PC-3 (cell line): ENCODE measurements around the gene CEP78. TPM values are rescaled to one million over a fixed set of nuclear protein-coding genes. Genes with fewer than 3 reads are reported as not detected.

Source experiments
- ATAC-seq: fragments of 200-7000 bp; cut with Tn5 transposase; 2 replicates; pipeline ENCODE4 v1.9.1; 2020; ENCODE audit warnings: mild to moderate bottlenecking, moderate library complexity
- BruUV-seq: library from RNA; stranded (reverse); fragments of 400-500 nt; replicated peaks from 2 replicates; lab custom pipeline; 2021; lab: Mats Ljungman, UMichigan
- CTCF ChIA-PET: fragments of 300-600 bp; sonication (Branson Sonifier 250); formaldehyde crosslinking; loops from one replicate; lab custom pipeline; 2022; ENCODE audit warnings: antibody characterized with exemption; lab: Charles Lee
- POLR2A ChIA-PET: fragments of 300-600 bp; sonication (Branson Sonifier 250); formaldehyde crosslinking; loops from one replicate; lab custom pipeline; 2022; ENCODE audit warnings: antibody characterized with exemption; ENCODE audit not compliant: unreplicated experiment; lab: Charles Lee
- DNase-seq: peaks from one replicate; pipeline ENCODE4 v3.0.0-alpha.2; 2015
- H2AFZ ChIP-seq: fragments of 300-600 bp; sonication (generic); 2 replicates; pipeline ENCODE4 v1.6.0; 2016; ENCODE audit warnings: antibody characterized with exemption, low read length
- H3F3A ChIP-seq: fragments of 300-600 bp; sonication (generic); one replicate; pipeline ENCODE4 v1.6.0; 2017; ENCODE audit warnings: antibody characterized with exemption, low read length, control low read depth, mild to moderate bottlenecking; ENCODE audit not compliant: unreplicated experiment
- H3K27ac ChIP-seq: fragments of 300-600 bp; sonication (generic); 2 replicates; pipeline ENCODE4 v1.5.1; 2016; ENCODE audit warnings: mild to moderate bottlenecking, low read length
- H3K27me3 ChIP-seq: fragments of 300-600 bp; sonication (generic); 2 replicates; pipeline ENCODE4 v1.6.1; 2016; ENCODE audit warnings: low read length, mixed read lengths
- H3K36me3 ChIP-seq: fragments of 300-600 bp; sonication (generic); 2 replicates; pipeline ENCODE4 v1.6.1; 2016; ENCODE audit warnings: low read depth, mixed run types, low read length, mixed read lengths
- H3K4me1 ChIP-seq: fragments of 300-600 bp; sonication (generic); 2 replicates; pipeline ENCODE4 v1.5.1; 2016; ENCODE audit warnings: low read length; ENCODE audit not compliant: insufficient read depth
- H3K4me2 ChIP-seq: fragments of 300-600 bp; sonication (generic); 2 replicates; pipeline ENCODE4 v1.6.0; 2016; ENCODE audit warnings: low read length
- H3K4me3 ChIP-seq: fragments of 300-600 bp; sonication (generic); 2 replicates; pipeline ENCODE4 v1.5.1; 2016; ENCODE audit warnings: mild to moderate bottlenecking, low read length, mixed read lengths
- H3K79me2 ChIP-seq: fragments of 300-600 bp; sonication (generic); 2 replicates; pipeline ENCODE4 v1.6.1; 2017; ENCODE audit warnings: low read length, mixed read lengths
- H3K9ac ChIP-seq: fragments of 300-600 bp; sonication (generic); 2 replicates; pipeline ENCODE4 v1.6.0; 2016; ENCODE audit warnings: mild to moderate bottlenecking, low read length
- H3K9me2 ChIP-seq: fragments of 300-600 bp; sonication (generic); replicated peaks from 2 replicates; pipeline ENCODE4 v1.6.1; 2016; ENCODE audit warnings: mixed run types, low read length, mixed read lengths
- H3K9me3 ChIP-seq: fragments of 300-600 bp; sonication (generic); 2 replicates; pipeline ENCODE4 v1.6.1; 2016; ENCODE audit warnings: low read length, mixed read lengths
- H4K20me1 ChIP-seq: fragments of 300-600 bp; sonication (generic); 2 replicates; pipeline ENCODE4 v1.6.1; 2016; ENCODE audit warnings: low read length, mixed read lengths
- EZH2 ChIP-seq: fragments of 300-600 bp; sonication (generic); IDR thresholded peaks from one replicate; pipeline ENCODE4 v1.6.1; 2017; ENCODE audit warnings: antibody characterized with exemption, mild to moderate bottlenecking, low read length; ENCODE audit not compliant: unreplicated experiment
- EZH2phosphoT487 ChIP-seq: fragments of 300-600 bp; sonication (generic); IDR thresholded peaks from 2 replicates; pipeline ENCODE4 v1.6.1; 2018; ENCODE audit warnings: mild to moderate bottlenecking, antibody characterized with exemption, low read length, borderline replicate concordance
- intact Hi-C: fragments of 100-400 bp; cut with micrococcal nuclease; formaldehyde crosslinking; loops from 2 replicates; pipeline ENCODE4 v1.9.0; 2023
- total RNA-seq: library from RNA; depleted of rRNA; stranded (reverse); fragments of >200 nt; gene quantifications from 2 replicates; pipeline ENCODE4 v1.2.3, GENCODE V29; 2014
- TF ChIP-seq, protein P1 (sequence below): fragments of 300-600 bp; sonication (generic); conservative IDR thresholded peaks from 2 replicates; pipeline ENCODE4 v1.5.1; 2017; ENCODE audit warnings: antibody characterized with exemption, low read depth, mild to moderate bottlenecking, low read length

The CEP78 gene
- total RNA-seq, 1 experiment from 2014 or later, result 52.5 TPM

DNA sequence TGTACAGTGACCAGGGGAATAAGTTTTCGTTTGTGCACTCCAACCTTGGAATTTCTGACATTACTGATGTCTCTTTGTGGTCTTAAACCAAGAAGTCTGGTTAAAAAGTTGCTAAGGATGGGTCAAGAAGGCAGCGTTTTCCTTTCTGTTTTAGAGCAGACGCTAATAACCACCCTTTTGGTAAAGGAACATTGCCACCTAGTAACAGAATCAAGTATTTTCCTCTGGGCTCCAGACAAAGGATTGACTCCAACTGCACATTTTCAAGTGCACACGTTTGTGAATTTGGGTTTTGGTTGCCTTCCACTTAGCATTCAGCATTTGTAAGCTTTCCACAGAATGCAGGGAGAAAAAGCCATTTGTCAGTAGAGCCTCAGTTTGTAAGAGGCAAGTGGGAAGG is 22.2 kb upstream of the CEP78 start:
- Histone ChIP-seq H3K27ac (no peak overlapping the region), H3K4me3 (no peak overlapping the region), H3F3A (no peaks in the 10 kb centered on the region), H2AFZ (peak overlapping the region; percentile 45; the same call in 1 of the 2 replicates), H4K20me1 (no peaks in the 10 kb centered on the region), H3K9me3 (no peaks in the 10 kb centered on the region), H3K79me2 (no peaks in the 10 kb centered on the region), H3K36me3 (no peaks in the 10 kb centered on the region), H3K9me2 (no peaks in the 10 kb centered on the region), H3K4me2 (no peak overlapping the region), H3K27me3 (no peaks in the 10 kb centered on the region), H3K4me1 (no peaks in the 10 kb centered on the region), H3K9ac (no peak overlapping the region)
- DNase-seq (peak; percentile 18), ATAC-seq (no peak)
- no TSS peak for BruUV-seq
- ChIA-PET POLR2A (no interaction called here), CTCF (no interaction called here)
- intact Hi-C loops, result loop anchor here (10.0 kb wide), 1 partner anchor 179 kb away; the partner anchor contains the start of gene GNAQ
- TF ChIP-seq EZH2phosphoT487 (no peak), EZH2 (no peak)
- TF ChIP-seq, protein P1, sequence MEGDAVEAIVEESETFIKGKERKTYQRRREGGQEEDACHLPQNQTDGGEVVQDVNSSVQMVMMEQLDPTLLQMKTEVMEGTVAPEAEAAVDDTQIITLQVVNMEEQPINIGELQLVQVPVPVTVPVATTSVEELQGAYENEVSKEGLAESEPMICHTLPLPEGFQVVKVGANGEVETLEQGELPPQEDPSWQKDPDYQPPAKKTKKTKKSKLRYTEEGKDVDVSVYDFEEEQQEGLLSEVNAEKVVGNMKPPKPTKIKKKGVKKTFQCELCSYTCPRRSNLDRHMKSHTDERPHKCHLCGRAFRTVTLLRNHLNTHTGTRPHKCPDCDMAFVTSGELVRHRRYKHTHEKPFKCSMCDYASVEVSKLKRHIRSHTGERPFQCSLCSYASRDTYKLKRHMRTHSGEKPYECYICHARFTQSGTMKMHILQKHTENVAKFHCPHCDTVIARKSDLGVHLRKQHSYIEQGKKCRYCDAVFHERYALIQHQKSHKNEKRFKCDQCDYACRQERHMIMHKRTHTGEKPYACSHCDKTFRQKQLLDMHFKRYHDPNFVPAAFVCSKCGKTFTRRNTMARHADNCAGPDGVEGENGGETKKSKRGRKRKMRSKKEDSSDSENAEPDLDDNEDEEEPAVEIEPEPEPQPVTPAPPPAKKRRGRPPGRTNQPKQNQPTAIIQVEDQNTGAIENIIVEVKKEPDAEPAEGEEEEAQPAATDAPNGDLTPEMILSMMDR, result peak; percentile 44

DNA sequence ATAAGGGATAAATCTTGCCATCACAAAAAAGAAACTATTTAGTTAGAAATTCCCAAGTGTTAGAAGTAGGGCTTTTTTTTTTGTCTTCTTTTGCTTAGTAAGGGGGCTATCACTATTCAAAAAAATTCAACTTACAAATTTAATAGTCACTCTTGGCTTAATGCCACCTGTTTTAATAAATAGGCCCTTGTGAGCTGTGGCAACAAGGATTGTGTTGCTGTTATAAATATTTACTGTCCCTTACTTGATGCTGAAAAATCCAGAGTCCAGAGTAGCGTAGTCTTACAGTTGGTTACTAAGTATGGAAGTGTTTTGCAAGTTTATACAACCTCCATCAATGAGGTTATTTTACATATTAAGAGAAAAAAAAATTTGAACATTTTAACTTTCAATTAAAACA is 21.4 kb upstream of the CEP78 start:
- BruUV-seq, result no TSS peak
- DNase-seq, result no peak
- H3K9me3 ChIP-seq, result no peaks in the 10 kb centered on the region

DNA sequence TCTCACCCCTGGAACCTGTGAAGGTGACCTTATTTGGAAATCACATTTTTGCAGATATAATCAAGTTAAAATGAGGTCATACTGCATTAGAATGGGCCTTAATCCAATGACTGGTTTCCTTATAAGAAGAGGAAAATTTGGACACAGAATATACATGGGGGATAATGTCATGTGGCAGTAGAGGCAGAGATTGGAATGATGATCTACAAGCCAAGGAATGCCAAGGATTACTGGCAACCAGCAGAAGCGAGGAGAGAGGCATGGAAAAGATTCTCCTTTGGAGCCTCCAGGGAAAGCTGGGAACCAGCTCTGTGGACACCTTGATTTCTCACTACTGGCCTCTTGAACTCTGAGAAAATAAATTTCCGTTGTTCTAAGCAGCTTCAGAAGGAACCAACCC is 20.2 kb upstream of the CEP78 start:
- no peaks in the 10 kb centered on the region for H3K9me2 ChIP-seq
- H3K9me3 ChIP-seq, result no peaks in the 10 kb centered on the region
- no peak overlapping the region for H3K9ac ChIP-seq
- no peaks in the 10 kb centered on the region for H4K20me1 ChIP-seq
- DNase-seq (no peak), ATAC-seq (no peak)
- intact Hi-C loops, result loop anchor here (10.0 kb wide), 1 partner anchor 181 kb away; the partner anchor contains the start of gene GNAQ
- no peaks in the 10 kb centered on the region for H3F3A ChIP-seq
- no peaks in the 10 kb centered on the region for H3K27me3 ChIP-seq
- H3K4me2 ChIP-seq, result no peak overlapping the region
- ChIA-PET CTCF (no interaction called here), POLR2A (no interaction called here)
- H3K4me3 ChIP-seq, result no peak overlapping the region
- TF ChIP-seq EZH2phosphoT487 (no peak), EZH2 (no peak)
- TF ChIP-seq, protein P1, result no peak
- no peak overlapping the region for H3K27ac ChIP-seq
- no peaks in the 10 kb centered on the region for H3K79me2 ChIP-seq
- H2AFZ ChIP-seq, result no peak overlapping the region
- BruUV-seq, result no TSS peak
- H3K4me1 ChIP-seq, result no peaks in the 10 kb centered on the region
- H3K36me3 ChIP-seq, result no peaks in the 10 kb centered on the region

More for the DNA sequence above, 21.4 kb upstream of the CEP78 start:
- TF ChIP-seq EZH2 (no peak), EZH2phosphoT487 (no peak)
- TF ChIP-seq, protein P1, result no peak
- H3K4me1 ChIP-seq, result no peaks in the 10 kb centered on the region
- ATAC-seq, result no peak
- no peaks in the 10 kb centered on the region for H3K36me3 ChIP-seq
- H3K9ac ChIP-seq, result no peak overlapping the region
- no peaks in the 10 kb centered on the region for H3K27me3 ChIP-seq
- no peaks in the 10 kb centered on the region for H3F3A ChIP-seq
- POLR2A ChIA-PET, result no interaction called here
- no peak overlapping the region for H3K4me2 ChIP-seq
- H3K4me3 ChIP-seq, result no peak overlapping the region
- intact Hi-C loops, result loop anchor here (10.0 kb wide), 1 partner anchor 180 kb away; the partner anchor contains the start of gene GNAQ
- no peak overlapping the region for H2AFZ ChIP-seq
- CTCF ChIA-PET, result no interaction called here
- H4K20me1 ChIP-seq, result no peaks in the 10 kb centered on the region
- no peak overlapping the region for H3K27ac ChIP-seq
- no peaks in the 10 kb centered on the region for H3K79me2 ChIP-seq
- no peaks in the 10 kb centered on the region for H3K9me2 ChIP-seq
